ENCODE data around the gene LANCL2. TPM values are rescaled to one million over a fixed set of nuclear protein-coding genes. Genes with fewer than 3 reads are reported as not detected.

LANCL2 gene
- total RNA-seq, 1 experiment from 2014 or later: 18.5 TPM

- ChIA-PET CTCF (interaction anchor here (0.5 kb wide), 1 partner anchor 11 kb away, joined by 4 read pairs; no protein-coding TSS in a partner anchor), POLR2A (no interaction called here)
- no peaks in the 10 kb centered on the region for H3K36me3 ChIP-seq (ENCODE audit: control insufficient read depth, insufficient read depth, low read length)
- Mint-ChIP-seq H3K36me3 (ENCODE audit: insufficient read depth, unreplicated experiment) (peaks cover 4% of the 10 kb centered on the region), H3K27me3 (ENCODE audit: insufficient read depth, unreplicated experiment) (no peaks in the 10 kb centered on the region), H3K4me1 (ENCODE audit: low read depth, unreplicated experiment) (peaks cover 8% of the 10 kb centered on the region), H3K9me3 (ENCODE audit: unreplicated experiment) (no peaks in the 10 kb centered on the region), H3K4me3 (ENCODE audit: unreplicated experiment) (no peak overlapping the region), H3K27ac (ENCODE audit: unreplicated experiment) (no peak overlapping the region)
- no peak for TF ChIP-seq CTCF (IDR thresholded peaks at IDR 0.05; ENCODE audit: insufficient read depth in 1 of 2, low read depth in 1 of 2, low read length in 1 of 2, severe bottlenecking in 1 of 2, unreplicated experiment in 1 of 2)
- H3K9me3 ChIP-seq: no peaks in the 10 kb centered on the region
- no peaks in the 10 kb centered on the region for H3K27me3 ChIP-seq (replicated peaks; ENCODE audit: control insufficient read depth, insufficient read depth, low read length)
- H3K4me3 ChIP-seq (ENCODE audit: low read depth, low read length): no peak overlapping the region
- intact Hi-C loops (cut with micrococcal nuclease; ENCODE audit: unreplicated experiment): no loop called here
- DNase-seq: no peak
- no TSS peak for BruUV-seq (replicated peaks)
- H3K4me1 ChIP-seq: peaks cover 4% of the 10 kb centered on the region; the same call in 1 of the 2 replicates
These were observed 62.7 kb downstream of the LANCL2 start for GRCh38 chr7:55427800-55428199.

- Histone ChIP-seq H3K9me3 (no peaks in the 10 kb centered on the region), H3K4me1 (no peaks in the 10 kb centered on the region), H3K4me3 (ENCODE audit: low read depth, low read length) (no peak overlapping the region), H3K27me3 (replicated peaks; ENCODE audit: control insufficient read depth, insufficient read depth, low read length) (no peaks in the 10 kb centered on the region), H3K36me3 (ENCODE audit: control insufficient read depth, insufficient read depth, low read length) (no peaks in the 10 kb centered on the region)
- H3K36me3 Mint-ChIP-seq (ENCODE audit: insufficient read depth, unreplicated experiment): peaks cover 4% of the 10 kb centered on the region
- ChIA-PET POLR2A (no interaction called here), CTCF (no interaction called here)
- no peak for DNase-seq
- H3K9me3 Mint-ChIP-seq (ENCODE audit: unreplicated experiment): no peaks in the 10 kb centered on the region
- no peaks in the 10 kb centered on the region for H3K4me1 Mint-ChIP-seq (ENCODE audit: low read depth, unreplicated experiment)
- no peak overlapping the region for H3K27ac Mint-ChIP-seq (ENCODE audit: unreplicated experiment)
- no peak overlapping the region for H3K4me3 Mint-ChIP-seq (ENCODE audit: unreplicated experiment)
- intact Hi-C loops (cut with micrococcal nuclease; ENCODE audit: unreplicated experiment): loop anchor here (5.0 to 10.0 kb wide), 2 partner anchors 85 to 142 kb away; partner anchors contain the start of gene VOPP1
- H3K27me3 Mint-ChIP-seq (ENCODE audit: insufficient read depth, unreplicated experiment): no peaks in the 10 kb centered on the region
- TF ChIP-seq CTCF (IDR thresholded peaks at IDR 0.05; ENCODE audit: insufficient read depth in 1 of 2, low read depth in 1 of 2, low read length in 1 of 2, severe bottlenecking in 1 of 2, unreplicated experiment in 1 of 2): no peak
- no TSS peak for BruUV-seq (replicated peaks)
These were observed 64.8 kb downstream of the LANCL2 start for GRCh38 chr7:55429835-55430499.

- CTCF ChIA-PET: no interaction called here
- H3K36me3 Mint-ChIP-seq (ENCODE audit: insufficient read depth, unreplicated experiment): no peaks in the 10 kb centered on the region
- Histone ChIP-seq H3K36me3 (ENCODE audit: control insufficient read depth, insufficient read depth, low read length) (no peaks in the 10 kb centered on the region), H3K4me1 (no peaks in the 10 kb centered on the region), H3K9me3 (no peaks in the 10 kb centered on the region), H3K27me3 (replicated peaks; ENCODE audit: control insufficient read depth, insufficient read depth, low read length) (no peaks in the 10 kb centered on the region), H3K4me3 (ENCODE audit: low read depth, low read length) (no peak overlapping the region)
- no peak overlapping the region for H3K4me3 Mint-ChIP-seq (ENCODE audit: unreplicated experiment)
- H3K27me3 Mint-ChIP-seq (ENCODE audit: insufficient read depth, unreplicated experiment): no peaks in the 10 kb centered on the region
- intact Hi-C loops (cut with micrococcal nuclease; ENCODE audit: unreplicated experiment): loop anchor here (5.0 to 10.0 kb wide), 2 partner anchors 83 to 140 kb away; partner anchors contain the start of gene VOPP1
- POLR2A ChIA-PET: no interaction called here
- H3K27ac Mint-ChIP-seq (ENCODE audit: unreplicated experiment): no peak overlapping the region
- no TSS peak for BruUV-seq (replicated peaks)
- H3K9me3 Mint-ChIP-seq (ENCODE audit: unreplicated experiment): no peaks in the 10 kb centered on the region
- no peak for TF ChIP-seq CTCF (IDR thresholded peaks at IDR 0.05; ENCODE audit: insufficient read depth in 1 of 2, low read depth in 1 of 2, low read length in 1 of 2, severe bottlenecking in 1 of 2, unreplicated experiment in 1 of 2)
- no peaks in the 10 kb centered on the region for H3K4me1 Mint-ChIP-seq (ENCODE audit: low read depth, unreplicated experiment)
- DNase-seq: no peak
These were observed 66.8 kb downstream of the LANCL2 start for GRCh38 chr7:55431898-55432297.
